ENCODE measurements around the gene SULT1A2. TPM values are rescaled to one million over a fixed set of nuclear protein-coding genes. Genes with fewer than 3 reads are reported as not detected.
"Not testable (repeated sequence)": the region's sequence is repeated elsewhere in the genome, so short reads cannot be mapped to it uniquely, and the experiment has no call there.

The SULT1A2 gene
- total RNA-seq, 1 experiment from 2014 or later: 0.43 TPM

DNA sequence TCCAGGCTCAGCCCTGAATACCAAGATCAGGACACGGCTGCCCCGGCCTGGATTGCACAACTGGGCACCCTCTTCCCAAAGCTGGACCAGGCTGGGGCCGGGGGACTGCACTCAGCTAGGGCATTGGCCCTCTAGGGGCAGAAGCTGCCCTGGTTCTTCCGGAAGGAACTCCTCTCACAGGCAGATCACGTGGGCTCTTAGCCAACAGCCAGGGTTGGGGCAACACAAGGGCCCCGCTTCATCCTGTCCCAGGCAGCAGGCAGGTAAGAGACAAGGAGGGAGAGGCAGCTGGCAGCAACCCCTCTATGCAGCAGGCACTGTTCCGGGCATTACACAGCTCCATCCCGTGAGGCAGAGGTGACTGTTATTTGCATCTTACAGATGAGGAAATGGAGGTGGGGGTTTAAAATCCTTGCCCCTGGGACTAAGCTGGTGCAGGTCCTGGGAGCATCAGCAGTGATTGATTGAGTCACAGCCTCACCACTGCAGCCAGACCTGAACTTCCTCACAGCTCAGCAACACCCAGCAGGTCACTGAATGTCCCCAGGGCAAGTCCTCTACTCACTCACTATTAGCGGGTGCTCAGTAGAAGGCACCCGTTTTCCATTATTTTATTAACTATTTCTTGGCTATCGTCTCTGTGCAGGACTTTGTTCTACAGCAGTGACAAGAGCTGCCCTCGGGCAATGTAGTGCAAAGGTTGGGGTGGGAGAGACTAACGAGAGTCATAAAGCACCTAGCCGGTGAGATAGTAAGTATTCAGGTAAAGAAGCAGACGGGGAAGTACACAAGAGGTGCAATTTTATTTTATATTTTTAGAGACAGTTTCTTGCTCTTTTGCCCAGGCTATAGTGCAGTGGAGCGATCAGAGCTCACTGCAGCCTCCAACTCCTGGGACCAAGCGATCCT lies 2.8 kb upstream of the SULT1A2 start:
- not testable (repeated sequence) for BruUV-seq (replicated peaks); H3K27ac Mint-ChIP-seq (ENCODE audit: unreplicated experiment); H3K9me3 Mint-ChIP-seq (ENCODE audit: unreplicated experiment)

DNA sequence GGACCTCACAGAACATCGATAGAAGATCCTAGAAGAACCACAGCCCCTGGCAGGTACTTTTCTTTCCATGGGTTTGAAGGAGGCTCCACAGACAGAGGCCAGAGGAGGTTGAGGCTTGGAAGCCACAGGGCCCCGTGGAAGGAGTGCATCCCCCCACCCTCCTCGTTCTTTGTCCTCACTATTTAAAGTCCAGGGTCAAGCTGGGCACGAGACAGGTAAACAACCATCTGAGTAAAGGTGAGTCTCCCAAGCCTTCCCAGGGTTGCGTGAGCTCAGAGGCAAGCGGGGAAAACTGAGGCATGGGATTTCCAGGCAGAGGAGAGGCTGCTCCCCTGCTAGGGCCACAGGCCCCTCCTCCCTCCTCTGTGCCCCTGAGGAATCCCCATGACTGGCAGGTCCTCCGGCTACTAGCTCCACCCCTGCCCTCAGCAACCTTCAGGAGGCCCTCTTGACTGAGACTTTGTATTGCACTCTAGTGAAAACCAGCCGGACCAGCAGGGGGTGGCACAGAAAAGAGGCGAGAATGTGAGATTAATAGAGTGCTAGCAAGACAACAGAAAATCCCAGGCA lies 927 bp upstream of the SULT1A2 start:
- Histone ChIP-seq H3K36me3 (ENCODE audit: control insufficient read depth, insufficient read depth, low read length) (no peaks in the 10 kb centered on the region; the same call in 1 of the 2 replicates), H3K9me3 (no peaks in the 10 kb centered on the region), H3K27me3 (replicated peaks; ENCODE audit: control insufficient read depth, insufficient read depth, low read length) (no peaks in the 10 kb centered on the region), H3K4me1 (peaks cover 9% of the 10 kb centered on the region), H3K4me3 (ENCODE audit: low read depth, low read length) (no peak overlapping the region)
- peak overlapping the region; percentile 55 for H3K27ac Mint-ChIP-seq (ENCODE audit: unreplicated experiment)
- H3K4me1 Mint-ChIP-seq (ENCODE audit: low read depth, unreplicated experiment): peaks cover 12% of the 10 kb centered on the region
- H3K4me3 Mint-ChIP-seq (ENCODE audit: unreplicated experiment): no peak overlapping the region
- intact Hi-C loops (cut with micrococcal nuclease; ENCODE audit: unreplicated experiment): no loop called here
- ChIA-PET CTCF (no interaction called here), POLR2A (no interaction called here)
- H3K36me3 Mint-ChIP-seq (ENCODE audit: insufficient read depth, unreplicated experiment): no peaks in the 10 kb centered on the region
- no peaks in the 10 kb centered on the region for H3K27me3 Mint-ChIP-seq (ENCODE audit: insufficient read depth, unreplicated experiment)
- no TSS peak for BruUV-seq (replicated peaks)
- TF ChIP-seq, protein P1, sequence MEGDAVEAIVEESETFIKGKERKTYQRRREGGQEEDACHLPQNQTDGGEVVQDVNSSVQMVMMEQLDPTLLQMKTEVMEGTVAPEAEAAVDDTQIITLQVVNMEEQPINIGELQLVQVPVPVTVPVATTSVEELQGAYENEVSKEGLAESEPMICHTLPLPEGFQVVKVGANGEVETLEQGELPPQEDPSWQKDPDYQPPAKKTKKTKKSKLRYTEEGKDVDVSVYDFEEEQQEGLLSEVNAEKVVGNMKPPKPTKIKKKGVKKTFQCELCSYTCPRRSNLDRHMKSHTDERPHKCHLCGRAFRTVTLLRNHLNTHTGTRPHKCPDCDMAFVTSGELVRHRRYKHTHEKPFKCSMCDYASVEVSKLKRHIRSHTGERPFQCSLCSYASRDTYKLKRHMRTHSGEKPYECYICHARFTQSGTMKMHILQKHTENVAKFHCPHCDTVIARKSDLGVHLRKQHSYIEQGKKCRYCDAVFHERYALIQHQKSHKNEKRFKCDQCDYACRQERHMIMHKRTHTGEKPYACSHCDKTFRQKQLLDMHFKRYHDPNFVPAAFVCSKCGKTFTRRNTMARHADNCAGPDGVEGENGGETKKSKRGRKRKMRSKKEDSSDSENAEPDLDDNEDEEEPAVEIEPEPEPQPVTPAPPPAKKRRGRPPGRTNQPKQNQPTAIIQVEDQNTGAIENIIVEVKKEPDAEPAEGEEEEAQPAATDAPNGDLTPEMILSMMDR (IDR thresholded peaks at IDR 0.05; ENCODE audit: insufficient read depth in 1 of 2, low read depth in 1 of 2, low read length in 1 of 2, severe bottlenecking in 1 of 2, unreplicated experiment in 1 of 2): peak in 1 of 2 experiments; percentile 30
- no peaks in the 10 kb centered on the region for H3K9me3 Mint-ChIP-seq (ENCODE audit: unreplicated experiment)
- DNase-seq: peak; percentile 60 to 75

More for the DNA sequence above, 2.8 kb upstream of the SULT1A2 start:
- H3K36me3 ChIP-seq (ENCODE audit: control insufficient read depth, insufficient read depth, low read length); H3K36me3 Mint-ChIP-seq (ENCODE audit: insufficient read depth, unreplicated experiment); POLR2A ChIA-PET; H3K4me3 Mint-ChIP-seq (ENCODE audit: unreplicated experiment); H3K27me3 Mint-ChIP-seq (ENCODE audit: insufficient read depth, unreplicated experiment); H3K9me3 ChIP-seq; H3K27me3 ChIP-seq (replicated peaks; ENCODE audit: control insufficient read depth, insufficient read depth, low read length); H3K4me1 ChIP-seq; CTCF ChIA-PET; H3K4me3 ChIP-seq (ENCODE audit: low read depth, low read length); DNase-seq; intact Hi-C loops (cut with micrococcal nuclease; ENCODE audit: unreplicated experiment): not testable (repeated sequence)
- peaks cover 12% of the 10 kb centered on the region for H3K4me1 Mint-ChIP-seq (ENCODE audit: low read depth, unreplicated experiment)

DNA sequence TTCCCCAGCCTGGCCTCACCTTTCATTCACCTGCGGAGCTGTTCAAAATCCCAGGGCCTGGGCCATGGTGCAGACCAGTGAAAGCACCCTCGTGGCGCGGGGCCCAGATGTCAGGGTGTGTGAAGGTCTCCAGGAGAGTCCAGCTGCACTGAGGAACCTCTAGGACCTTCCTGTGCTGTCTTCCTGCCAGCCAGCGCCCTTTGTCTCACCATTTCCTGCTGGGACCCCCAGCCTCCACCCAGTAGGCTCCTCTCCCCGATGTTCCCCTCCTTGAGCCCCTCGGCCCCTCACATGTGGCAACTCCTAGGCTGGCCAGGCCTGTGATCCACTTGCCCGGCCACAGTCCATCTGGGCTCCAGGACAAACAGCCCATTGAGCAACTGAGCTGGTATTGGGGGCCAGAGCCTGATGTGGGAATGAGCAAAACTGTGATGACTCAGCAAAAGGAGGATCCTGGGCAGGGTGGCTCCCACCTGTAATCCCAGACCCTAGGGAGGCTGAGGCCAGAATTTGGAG lies 677 bp downstream of the SULT1A2 start:
- H3K36me3 ChIP-seq (ENCODE audit: control insufficient read depth, insufficient read depth, low read length): no peaks in the 10 kb centered on the region; the same call in 1 of the 2 replicates
- DNase-seq: no peak
- H3K27me3 Mint-ChIP-seq (ENCODE audit: insufficient read depth, unreplicated experiment): no peaks in the 10 kb centered on the region
- CTCF ChIA-PET: no interaction called here
- intact Hi-C loops (cut with micrococcal nuclease; ENCODE audit: unreplicated experiment): no loop called here
- H3K4me1 Mint-ChIP-seq (ENCODE audit: low read depth, unreplicated experiment): peaks cover 12% of the 10 kb centered on the region
- peaks cover 9% of the 10 kb centered on the region for H3K4me1 ChIP-seq
- no TSS peak for BruUV-seq (replicated peaks)
- no peaks in the 10 kb centered on the region for H3K27me3 ChIP-seq (replicated peaks; ENCODE audit: control insufficient read depth, insufficient read depth, low read length)
- no peak overlapping the region for H3K4me3 Mint-ChIP-seq (ENCODE audit: unreplicated experiment)
- H3K27ac Mint-ChIP-seq (ENCODE audit: unreplicated experiment): peak overlapping the region; percentile 42
- no peaks in the 10 kb centered on the region for H3K36me3 Mint-ChIP-seq (ENCODE audit: insufficient read depth, unreplicated experiment)
- TF ChIP-seq, protein P1 (IDR thresholded peaks at IDR 0.05; ENCODE audit: insufficient read depth in 1 of 2, low read depth in 1 of 2, low read length in 1 of 2, severe bottlenecking in 1 of 2, unreplicated experiment in 1 of 2): no peak
- H3K4me3 ChIP-seq (ENCODE audit: low read depth, low read length): no peak overlapping the region
- H3K9me3 ChIP-seq: no peaks in the 10 kb centered on the region
- H3K9me3 Mint-ChIP-seq (ENCODE audit: unreplicated experiment): no peaks in the 10 kb centered on the region
- POLR2A ChIA-PET: no interaction called here

DNA sequence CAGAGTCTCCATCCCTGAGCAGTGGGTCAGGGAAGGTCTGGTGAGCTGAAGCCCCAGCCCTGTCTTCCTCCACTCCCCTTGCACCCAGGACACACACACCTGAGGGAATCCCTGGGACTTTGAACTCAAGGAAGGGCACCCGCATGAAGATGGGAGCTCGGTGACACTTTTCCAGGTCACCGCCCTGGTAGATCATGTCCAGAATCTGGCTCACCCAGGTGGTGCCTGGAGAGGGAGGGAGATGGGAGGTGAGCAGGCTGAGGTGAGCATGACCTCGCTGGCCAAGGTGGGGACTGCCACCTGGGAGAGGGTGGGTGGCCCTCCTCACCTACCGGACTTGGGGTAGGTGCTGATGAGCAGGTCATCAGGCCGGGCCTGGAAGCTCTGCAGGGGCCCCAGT lies 1.4 kb downstream of the SULT1A2 start:
- H3K27ac Mint-ChIP-seq (ENCODE audit: unreplicated experiment); intact Hi-C loops (cut with micrococcal nuclease; ENCODE audit: unreplicated experiment); H3K4me1 ChIP-seq; DNase-seq; H3K36me3 Mint-ChIP-seq (ENCODE audit: insufficient read depth, unreplicated experiment); H3K4me3 Mint-ChIP-seq (ENCODE audit: unreplicated experiment); H3K27me3 ChIP-seq (replicated peaks; ENCODE audit: control insufficient read depth, insufficient read depth, low read length); H3K4me3 ChIP-seq (ENCODE audit: low read depth, low read length); H3K9me3 Mint-ChIP-seq (ENCODE audit: unreplicated experiment); H3K27me3 Mint-ChIP-seq (ENCODE audit: insufficient read depth, unreplicated experiment); POLR2A ChIA-PET; H3K36me3 ChIP-seq (ENCODE audit: control insufficient read depth, insufficient read depth, low read length); BruUV-seq (replicated peaks); CTCF ChIA-PET; H3K9me3 ChIP-seq: not testable (repeated sequence)
- peaks cover 12% of the 10 kb centered on the region for H3K4me1 Mint-ChIP-seq (ENCODE audit: low read depth, unreplicated experiment)
